ENCODE data around the gene KCNH1. TPM values are rescaled to one million over a fixed set of nuclear protein-coding genes. Genes with fewer than 3 reads are reported as not detected.

The KCNH1 gene
- total and polyA plus RNA-seq, 9 donors: 0.11 to 0.46 TPM; not detected in 7

DNA sequence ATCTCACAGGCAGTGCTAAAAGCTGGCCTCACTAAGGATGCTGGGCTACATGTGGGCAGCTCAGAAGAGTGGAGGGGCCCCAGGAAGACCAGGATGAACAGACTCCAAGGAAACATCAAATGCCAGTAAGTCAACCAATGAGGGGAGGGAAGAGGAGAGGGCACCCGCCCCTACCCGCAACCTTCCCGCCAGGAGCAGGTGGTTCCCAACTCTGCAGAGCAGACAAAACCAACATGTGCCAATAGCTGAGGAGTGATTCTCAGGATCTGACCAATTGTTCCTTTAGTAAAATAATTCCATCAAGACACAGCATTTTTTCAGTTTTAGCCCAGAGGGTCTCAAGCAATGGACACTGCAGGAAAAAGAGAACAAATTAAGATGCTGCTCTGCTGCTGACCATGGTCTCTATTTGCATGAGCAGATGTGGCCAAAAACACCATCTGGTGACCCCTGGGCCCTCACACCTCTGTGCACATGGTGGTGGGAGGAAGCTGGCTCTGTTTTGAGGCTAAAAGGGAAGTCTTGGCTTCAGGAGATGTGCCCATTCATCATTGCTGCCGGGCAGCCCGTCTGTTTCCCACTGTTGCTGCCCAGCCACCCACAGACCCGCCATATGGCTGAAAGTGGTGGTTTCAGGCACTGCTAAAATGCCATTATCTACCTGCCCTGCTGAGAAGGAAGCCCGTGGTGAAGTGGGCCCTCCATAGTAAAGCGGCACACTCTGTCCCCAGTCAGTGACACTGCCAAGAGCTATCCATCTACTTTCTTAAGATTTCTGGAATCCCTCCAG lies 231.8 kb downstream of the KCNH1 start:
- intact Hi-C loops (cut with DNase I): no loop called here
- H3K27me3 ChIP-seq: no peaks in the 10 kb centered on the region
- no peaks in the 10 kb centered on the region for H3K4me1 ChIP-seq (ENCODE audit: insufficient read depth)
- H3K36me3 ChIP-seq: no peaks in the 10 kb centered on the region
- no peak overlapping the region for H3K27ac ChIP-seq
- H3K9me3 ChIP-seq: no peaks in the 10 kb centered on the region
- DNase-seq: no peak
- WGBS, 3 donors: 61 to 73% (median 61%) methylated on average over 8 of the region's 8 CpGs
- no peak for TF ChIP-seq POLR2A (IDR thresholded peaks at IDR 0.05)
- no peak for TF ChIP-seq EP300 (IDR thresholded peaks at IDR 0.05)
- TF ChIP-seq CTCF (IDR thresholded peaks at IDR 0.05): no peak
- no peak overlapping the region for H3K4me3 ChIP-seq

- H3K9me3 ChIP-seq: no peaks in the 10 kb centered on the region
- no peaks in the 10 kb centered on the region for H3K27me3 ChIP-seq
- no peak for DNase-seq
- H3K36me3 ChIP-seq: no peaks in the 10 kb centered on the region
- H3K27ac ChIP-seq: no peak overlapping the region
- TF ChIP-seq POLR2A (IDR thresholded peaks at IDR 0.05): no peak
- no peak for TF ChIP-seq EP300 (IDR thresholded peaks at IDR 0.05)
- no peak for TF ChIP-seq CTCF (IDR thresholded peaks at IDR 0.05)
- H3K4me3 ChIP-seq: no peak overlapping the region
- WGBS, 3 donors: 61 to 69% (median 64%) methylated on average over 2 of the region's 2 CpGs
- intact Hi-C loops (cut with DNase I): no loop called here
- no peaks in the 10 kb centered on the region for H3K4me1 ChIP-seq (ENCODE audit: insufficient read depth)
Observed at GRCh38 chr1:210900820-210901219, 233.1 kb downstream of the KCNH1 start.

DNA sequence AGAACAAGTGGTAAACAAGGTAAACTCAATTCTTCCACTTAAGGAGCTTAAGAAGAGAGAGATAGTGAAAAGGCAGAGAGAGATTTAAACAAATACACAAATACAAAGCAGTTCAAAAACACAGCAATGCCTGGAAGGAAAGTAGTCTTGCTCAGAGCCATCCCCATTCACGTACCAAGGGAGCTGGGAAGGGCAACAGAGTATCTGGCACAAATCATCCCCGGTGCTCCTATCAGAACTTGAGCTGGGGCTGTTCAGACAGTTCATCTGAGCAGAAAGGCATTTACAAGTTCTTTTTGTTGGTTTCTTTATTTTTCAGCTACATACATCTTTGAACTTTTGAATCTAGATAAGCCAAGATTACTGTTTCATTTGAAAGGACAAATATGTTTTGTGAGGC lies 233.9 kb downstream of the KCNH1 start:
- Histone ChIP-seq H3K36me3 (no peaks in the 10 kb centered on the region), H3K27ac (no peak overlapping the region), H3K27me3 (no peaks in the 10 kb centered on the region), H3K4me3 (no peak overlapping the region), H3K9me3 (no peaks in the 10 kb centered on the region), H3K4me1 (ENCODE audit: insufficient read depth) (no peaks in the 10 kb centered on the region)
- 54 to 66% (median 55%) methylated on average over 2 of the region's 2 CpGs for WGBS, 3 donors
- intact Hi-C loops (cut with DNase I): no loop called here
- no peak for DNase-seq
- TF ChIP-seq POLR2A (IDR thresholded peaks at IDR 0.05) (no peak), CTCF (IDR thresholded peaks at IDR 0.05) (no peak), EP300 (IDR thresholded peaks at IDR 0.05) (no peak)

DNA sequence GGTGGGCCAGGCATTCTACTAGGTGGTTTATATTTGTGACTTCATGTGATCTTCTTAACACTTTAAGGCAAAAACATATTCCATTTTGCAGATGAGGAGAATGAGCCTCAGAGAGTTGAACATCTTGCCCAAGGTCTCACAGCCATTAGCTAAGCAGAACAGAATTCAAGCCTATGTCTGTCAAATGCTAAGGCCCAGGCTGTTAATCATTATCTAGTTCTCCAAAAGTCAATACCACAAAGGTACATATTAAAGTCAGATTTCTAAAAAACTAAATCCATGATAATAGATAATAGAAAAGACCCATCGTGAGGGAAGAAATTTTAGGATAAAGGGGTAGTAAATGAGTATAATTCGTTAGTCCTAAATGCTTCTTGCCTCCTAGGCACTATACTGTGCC lies 234.3 kb downstream of the KCNH1 start:
- Histone ChIP-seq H3K27ac (no peak overlapping the region), H3K4me1 (ENCODE audit: insufficient read depth) (no peaks in the 10 kb centered on the region), H3K4me3 (no peak overlapping the region), H3K27me3 (no peaks in the 10 kb centered on the region), H3K36me3 (no peaks in the 10 kb centered on the region), H3K9me3 (no peaks in the 10 kb centered on the region)
- intact Hi-C loops (cut with DNase I): no loop called here
- TF ChIP-seq POLR2A (IDR thresholded peaks at IDR 0.05) (no peak), CTCF (IDR thresholded peaks at IDR 0.05) (no peak), EP300 (IDR thresholded peaks at IDR 0.05) (no peak)
- 50 to 70% (median 66%) methylated on average over 2 of the region's 2 CpGs for WGBS, 3 donors
- no peak for DNase-seq
